WI38 (cell line): ENCODE measurements around the gene PLB1.

Experiments
- H3K4me3 ChIP-seq: 2 replicates; pipeline ENCODE4 v1.5.1; 2011; ENCODE audit warnings: low read depth, mild to moderate bottlenecking, control low read depth, low read length
- TF ChIP-seq, protein P1 (sequence below): IDR thresholded peaks from 2 replicates; pipeline ENCODE4 v1.5.1; 2012; ENCODE audit warnings: low read depth, mild to moderate bottlenecking, control low read depth, low read length

Gene PLB1

DNA sequence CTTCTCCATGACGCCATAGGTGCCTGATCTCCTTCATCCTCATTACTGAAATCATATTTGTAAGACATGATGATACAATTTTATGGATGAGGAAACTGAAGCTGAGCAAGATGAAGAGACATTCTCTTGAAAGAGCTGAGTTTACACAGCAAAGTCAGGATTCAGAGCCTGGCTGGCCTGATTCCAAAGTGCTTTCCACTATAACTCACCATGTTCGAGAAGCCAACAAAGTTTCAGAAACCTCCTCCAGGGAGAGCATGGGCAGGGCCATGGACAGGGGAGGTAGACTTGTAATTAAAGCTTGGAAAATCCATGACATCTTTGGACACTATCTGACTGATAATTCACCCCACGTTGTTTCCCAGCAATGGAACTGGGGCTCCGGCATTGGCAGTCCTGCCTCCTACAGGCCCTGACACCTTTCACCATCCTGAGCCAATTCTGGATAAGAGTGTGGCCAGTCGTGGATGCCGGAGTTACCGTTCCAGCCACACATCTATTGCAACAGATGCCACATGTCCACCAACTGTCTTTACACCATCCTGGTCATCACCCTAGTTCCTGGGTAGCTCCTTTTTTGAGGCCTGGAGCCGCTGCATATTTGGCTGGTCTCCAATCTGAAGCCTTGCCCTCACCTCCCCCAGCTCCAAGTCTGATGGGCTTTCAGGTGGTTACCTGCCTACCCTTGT, 170.8 kb downstream of the PLB1 start:
- no peak overlapping the region for H3K4me3 ChIP-seq
- TF ChIP-seq, protein P1, sequence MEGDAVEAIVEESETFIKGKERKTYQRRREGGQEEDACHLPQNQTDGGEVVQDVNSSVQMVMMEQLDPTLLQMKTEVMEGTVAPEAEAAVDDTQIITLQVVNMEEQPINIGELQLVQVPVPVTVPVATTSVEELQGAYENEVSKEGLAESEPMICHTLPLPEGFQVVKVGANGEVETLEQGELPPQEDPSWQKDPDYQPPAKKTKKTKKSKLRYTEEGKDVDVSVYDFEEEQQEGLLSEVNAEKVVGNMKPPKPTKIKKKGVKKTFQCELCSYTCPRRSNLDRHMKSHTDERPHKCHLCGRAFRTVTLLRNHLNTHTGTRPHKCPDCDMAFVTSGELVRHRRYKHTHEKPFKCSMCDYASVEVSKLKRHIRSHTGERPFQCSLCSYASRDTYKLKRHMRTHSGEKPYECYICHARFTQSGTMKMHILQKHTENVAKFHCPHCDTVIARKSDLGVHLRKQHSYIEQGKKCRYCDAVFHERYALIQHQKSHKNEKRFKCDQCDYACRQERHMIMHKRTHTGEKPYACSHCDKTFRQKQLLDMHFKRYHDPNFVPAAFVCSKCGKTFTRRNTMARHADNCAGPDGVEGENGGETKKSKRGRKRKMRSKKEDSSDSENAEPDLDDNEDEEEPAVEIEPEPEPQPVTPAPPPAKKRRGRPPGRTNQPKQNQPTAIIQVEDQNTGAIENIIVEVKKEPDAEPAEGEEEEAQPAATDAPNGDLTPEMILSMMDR = no peak

DNA sequence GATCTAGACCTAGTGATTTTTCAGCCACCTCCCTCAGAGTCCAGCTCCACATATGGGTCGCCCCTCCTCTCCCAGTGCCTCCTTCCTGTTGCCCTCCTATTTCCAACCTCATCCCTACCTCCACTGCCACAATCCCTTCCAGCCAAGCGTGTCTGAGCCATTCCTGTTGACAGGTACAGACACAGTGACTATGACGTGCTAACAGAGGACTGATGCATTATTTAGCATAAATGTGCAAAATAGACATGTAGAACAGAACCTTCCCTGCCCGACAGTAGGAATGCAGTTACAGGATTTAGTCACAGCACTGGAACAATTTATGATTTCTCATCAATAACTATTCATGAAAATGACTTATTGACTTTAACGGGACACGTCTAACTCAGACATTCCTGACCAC, 171.4 kb downstream of the PLB1 start:
- TF ChIP-seq, protein P1 = no peak
- H3K4me3 ChIP-seq = no peak overlapping the region

DNA sequence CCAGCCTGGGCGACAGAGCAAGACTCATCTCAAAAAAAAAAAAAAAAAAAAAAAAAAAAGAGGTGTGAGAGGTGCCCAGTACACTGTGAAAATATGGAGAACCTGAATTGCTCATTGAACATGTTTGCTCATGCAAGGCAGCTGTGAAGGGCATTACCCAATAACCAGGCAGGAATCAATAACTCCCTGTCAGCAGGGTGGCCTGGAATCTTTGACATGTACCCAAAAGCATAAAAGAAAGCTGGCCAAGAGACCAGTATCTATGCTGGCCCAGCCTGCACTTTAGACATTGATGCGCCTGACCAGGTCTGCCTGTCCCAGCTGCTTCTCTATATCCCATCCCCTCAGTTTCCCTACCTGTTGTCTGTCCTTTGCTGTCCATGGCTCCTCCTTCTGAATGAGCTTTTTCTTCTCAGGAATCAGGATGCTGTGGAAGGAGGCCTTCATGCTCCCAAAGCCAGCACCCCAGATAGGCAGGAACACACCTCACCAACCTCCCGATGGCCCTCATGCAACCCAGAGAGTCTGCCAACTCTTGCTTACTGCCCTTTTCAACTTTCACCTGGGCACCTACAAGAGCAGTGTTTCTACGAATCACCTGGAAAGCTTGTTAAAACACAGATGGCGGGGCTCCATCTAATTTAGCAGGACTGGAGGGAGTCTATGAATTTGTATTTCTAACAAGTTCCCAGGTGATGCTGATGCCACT, 172.4 kb downstream of the PLB1 start:
- H3K4me3 ChIP-seq = no peak overlapping the region
- TF ChIP-seq, protein P1 = no peak

DNA sequence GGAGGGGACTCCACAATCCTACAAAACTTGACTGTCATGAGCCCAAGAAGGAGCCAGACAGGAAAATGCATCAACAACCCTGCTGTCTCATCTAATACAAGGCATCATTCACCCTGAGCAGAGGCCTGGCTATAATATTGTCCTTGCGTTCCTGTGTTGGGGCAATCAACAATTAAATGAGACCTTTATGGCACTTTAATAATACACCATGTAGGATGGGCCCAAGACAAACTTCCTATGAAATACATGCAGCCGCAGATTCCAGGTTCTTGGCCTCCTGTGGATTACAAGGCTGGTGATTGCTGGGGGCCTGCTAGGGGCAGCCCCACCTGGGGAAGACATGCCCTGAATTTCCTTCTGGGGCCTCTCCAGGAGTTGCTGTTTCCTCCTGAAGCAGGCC, 173.0 kb downstream of the PLB1 start:
- TF ChIP-seq, protein P1 = no peak
- H3K4me3 ChIP-seq = no peak overlapping the region

DNA sequence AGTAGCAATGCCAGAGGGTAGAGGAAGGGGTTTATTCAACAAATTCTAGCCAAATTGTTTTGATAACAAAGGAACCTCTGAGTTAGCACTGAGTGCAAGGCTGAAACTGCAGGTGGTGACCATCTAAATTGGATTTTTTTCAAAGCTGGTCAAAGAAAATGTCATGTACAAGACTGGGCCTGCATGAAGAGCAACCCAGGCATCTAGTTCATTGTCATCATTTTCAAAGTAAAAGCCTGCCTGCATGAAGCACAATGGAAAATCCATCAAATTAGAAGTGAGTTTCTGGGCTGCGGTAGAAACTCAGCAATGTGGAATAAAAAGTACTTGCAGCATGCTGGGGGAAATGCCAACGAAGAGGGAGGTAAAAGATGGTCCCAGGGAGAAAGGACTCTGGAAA, 175.0 kb downstream of the PLB1 start:
- TF ChIP-seq, protein P1 = no peak
- no peak overlapping the region for H3K4me3 ChIP-seq

DNA sequence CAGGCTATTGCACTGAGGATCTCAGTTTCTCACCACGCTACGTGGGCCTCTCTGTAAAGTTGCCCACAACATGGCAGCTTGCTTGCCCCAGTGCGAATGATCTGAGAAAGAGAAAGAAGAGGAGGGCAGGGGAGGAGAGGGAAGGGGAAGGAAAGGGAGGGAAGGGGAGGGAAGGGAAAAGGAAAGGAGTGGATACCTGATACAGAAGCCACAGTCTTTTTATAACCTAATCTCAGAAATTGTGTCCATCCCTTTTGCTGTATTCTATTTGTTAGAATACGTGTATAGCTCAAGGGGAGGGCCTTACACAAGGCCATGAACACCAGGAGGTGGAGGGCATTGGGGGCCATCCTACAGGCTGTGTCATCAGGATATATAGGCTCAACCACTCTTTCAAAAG, 177.5 kb downstream of the PLB1 start:
- TF ChIP-seq, protein P1 = no peak
- H3K4me3 ChIP-seq = no peak overlapping the region

DNA sequence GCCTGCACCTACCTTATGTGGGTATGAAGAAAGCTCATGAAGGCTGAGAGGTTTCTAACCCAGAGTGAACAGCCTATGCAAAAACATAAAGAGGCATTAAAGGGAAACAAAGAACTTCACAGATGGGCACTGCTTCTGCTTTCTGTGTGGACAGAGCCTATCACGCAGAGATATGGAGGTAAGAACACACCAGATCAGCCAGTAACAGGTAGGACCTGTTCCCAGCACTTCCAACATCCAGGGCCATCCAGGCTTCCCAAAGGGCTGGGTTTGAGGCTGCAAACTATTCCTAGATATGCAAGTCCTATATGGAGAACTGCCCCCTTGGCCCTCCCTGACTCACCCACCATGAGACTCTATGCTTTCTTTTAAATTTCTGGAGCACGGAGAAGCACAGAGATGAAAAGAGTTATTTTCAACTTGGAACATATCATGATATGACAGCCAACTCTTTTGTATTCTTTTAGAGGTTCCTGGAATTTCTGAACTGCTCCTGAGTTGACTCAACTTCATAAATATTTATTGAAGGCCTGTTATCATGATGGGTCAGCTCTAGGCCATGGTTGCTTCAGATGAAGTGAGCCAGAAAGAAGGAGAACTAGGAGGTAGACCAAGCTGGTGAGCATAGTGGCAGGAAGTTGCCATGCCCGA, 178.3 kb downstream of the PLB1 start:
- TF ChIP-seq, protein P1 = no peak
- H3K4me3 ChIP-seq = no peak overlapping the region
